Aorta (tissue), 5 donors: ENCODE data around the gene CABCOCO1. TPM values are rescaled to one million over a fixed set of nuclear protein-coding genes. Genes with fewer than 3 reads are reported as not detected.
A peak's percentile ranks its signal among the peaks of the same experiment; 100 is the strongest.

Source experiments
- ATAC-seq: fragments of 200-7000 bp; cut with Tn5 transposase; one replicate; pipeline ENCODE4 v1.9.1; 2022; ENCODE audit warnings: moderate library complexity; ENCODE audit not compliant: low FRiP score
- DNase-seq, 2 donors: peaks; one replicate each; pipeline ENCODE4 v3.0.0-alpha.2; 2020
- H3K27ac ChIP-seq, 2 donors: one replicate each; pipeline ENCODE4 v1.5.1; 2013; ENCODE audit warnings: low read length in 2 of 2, mild to moderate bottlenecking in 2 of 2, moderate library complexity in 2 of 2, control low read depth in 1 of 2, inconsistent platforms in 1 of 2, low read depth in 1 of 2
- H3K27me3 ChIP-seq, 2 donors: one replicate each; pipeline ENCODE4 v1.6.1; 2013; ENCODE audit warnings: control low read depth in 1 of 2, low read length in 1 of 2, mild to moderate bottlenecking in 1 of 2, moderate library complexity in 1 of 2; ENCODE audit not compliant: insufficient read depth in 2 of 2, control insufficient read depth in 1 of 2
- H3K36me3 ChIP-seq, 2 donors: one replicate each; pipeline ENCODE4 v1.6.1; 2013; ENCODE audit warnings: control low read depth in 1 of 2, low read length in 1 of 2, mild to moderate bottlenecking in 1 of 2; ENCODE audit not compliant: insufficient read depth in 2 of 2, control insufficient read depth in 1 of 2
- H3K4me1 ChIP-seq, 2 donors: one replicate each; pipeline ENCODE4 v1.6.1; 2013; ENCODE audit warnings: low read length in 2 of 2, control low read depth in 1 of 2, mild to moderate bottlenecking in 1 of 2, moderate library complexity in 1 of 2; ENCODE audit not compliant: insufficient read depth in 2 of 2, control insufficient read depth in 1 of 2
- H3K4me3 ChIP-seq, 2 donors: one replicate each; pipeline ENCODE4 v1.5.1; 2013; ENCODE audit warnings: low read length in 2 of 2, control low read depth in 1 of 2, mild to moderate bottlenecking in 1 of 2
- H3K9me3 ChIP-seq: one replicate; pipeline ENCODE4 v1.6.1; 2013; ENCODE audit warnings: mild to moderate bottlenecking, low read length; ENCODE audit not compliant: control insufficient read depth
- WGBS, 2 donors: extraction: QIAGEN DNeasy Blood & Tissue Kit; methylation state at CpG; one replicate each; pipeline ENCODE4 v1.1.7; 2013; 5-methylcytosine and 5-hydroxymethylcytosine counted together
- intact Hi-C, 2 donors: fragments of 100-400 bp; cut with DNase I; formaldehyde crosslinking; loops; one replicate each; pipeline versions ENCODE4 v1.14.2 to v1.15.0; 2022
- polyA plus RNA-seq, 2 donors: library from polyadenylated mRNA; stranded (reverse); fragments of 200-250 nt; gene quantifications; one replicate each; pipeline ENCODE4 v1.2.3, GENCODE V29; 2013
- total RNA-seq, 2 donors: library from RNA; stranded (reverse); fragmentation: NEBNext Ultra II Directional; extraction: Animal tissue kit (Norgen Biotek cat#: 25700); gene quantifications; one replicate each; pipeline ENCODE4 v1.2.1, GENCODE V29; 2021
- donor health status: healthy with polysubstance abuse.
- donor health status: Bipolar disorder and iron deficiency.
- donor health status: DM: no; HTN: no; CAD: no.
- donor health status: DM: no; HTN: no; CAD: no.
- donor health status: DM: yes; HTN: yes; CAD: no.

CABCOCO1 gene
- total and polyA plus RNA-seq, 4 donors: 0.26 to 11.1 (median 2.4) TPM; not detected in 1

DNA sequence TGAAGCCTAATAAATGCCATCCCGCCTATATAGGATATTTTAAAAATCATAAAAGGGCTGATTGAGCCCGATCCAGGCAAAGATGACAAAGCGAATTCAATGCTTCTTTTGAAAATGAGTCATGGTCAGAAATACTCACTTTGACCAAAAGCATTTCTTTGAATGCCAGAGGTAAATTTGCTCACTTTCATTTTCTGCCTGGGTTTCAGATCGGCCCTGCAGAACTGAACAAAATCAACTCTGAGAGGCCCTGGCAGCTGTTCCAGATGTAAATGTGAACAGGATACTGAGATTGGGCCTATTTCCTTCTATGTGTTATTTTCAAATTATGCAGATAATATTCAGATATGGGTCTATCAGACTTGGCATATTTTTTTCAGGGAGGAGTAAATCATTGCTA is 124.0 kb downstream of the CABCOCO1 start:
- intact Hi-C loops: loop anchor here in 1 of 2 donors (5.0 kb wide), 1 partner anchor 34 kb away; no protein-coding TSS in a partner anchor
- no peaks in the 10 kb centered on the region for H3K27me3 ChIP-seq
- H3K4me1 ChIP-seq: peaks cover 0 to 7% of the 10 kb centered on the region in 2 donors
- H3K9me3 ChIP-seq: no peaks in the 10 kb centered on the region
- H3K27ac ChIP-seq: peak overlapping the region; percentile 57 to 94
- no peak for DNase-seq
- no peak for ATAC-seq
- WGBS, 2 donors: 2 to 3% methylated on average over 4 of the region's 4 CpGs
- no peaks in the 10 kb centered on the region for H3K36me3 ChIP-seq
- H3K4me3 ChIP-seq: peak overlapping the region in 1 of 2 donors; percentile 64

- Histone ChIP-seq H3K9me3 (no peaks in the 10 kb centered on the region), H3K4me3 (no peak overlapping the region), H3K36me3 (no peaks in the 10 kb centered on the region), H3K27ac (peak overlapping the region; percentile 36 to 94), H3K27me3 (no peaks in the 10 kb centered on the region), H3K4me1 (peaks cover 3 to 7% of the 10 kb centered on the region in 2 donors)
- no peak for ATAC-seq
- no peak for DNase-seq
- WGBS, 2 donors: 8 to 24% methylated on average over 3 of the region's 3 CpGs
- intact Hi-C loops: loop anchor here in 1 of 2 donors (5.0 kb wide), 1 partner anchor 35 kb away; no protein-coding TSS in a partner anchor
These were observed 124.4 kb downstream of the CABCOCO1 start for GRCh38 chr10:61787170-61787569.

DNA sequence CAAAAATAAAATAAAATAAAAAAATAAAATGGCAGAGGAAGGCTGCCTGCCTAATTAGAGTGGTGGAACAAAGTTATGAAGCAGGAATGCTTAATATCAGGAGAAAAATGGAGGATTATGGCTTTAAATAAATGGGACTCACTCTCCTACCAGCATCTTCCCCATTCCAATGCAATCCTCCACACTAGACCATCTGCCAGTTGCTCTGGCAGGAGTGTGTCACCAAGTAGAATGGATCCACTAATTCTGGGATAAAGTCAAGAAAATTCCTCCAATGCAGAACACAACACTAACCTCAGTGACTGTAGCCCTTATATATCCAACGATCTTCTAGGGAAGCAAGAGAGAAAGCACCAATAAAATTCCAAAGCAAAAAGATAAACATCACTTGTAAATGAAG is 126.3 kb downstream of the CABCOCO1 start:
- DNase-seq: no peak
- no peaks in the 10 kb centered on the region for H3K36me3 ChIP-seq
- intact Hi-C loops: loop anchor here in 1 of 2 donors (5.0 kb wide), 1 partner anchor 37 kb away; no protein-coding TSS in a partner anchor
- H3K4me1 ChIP-seq: peaks cover 4 to 7% of the 10 kb centered on the region in 2 donors
- no peaks in the 10 kb centered on the region for H3K9me3 ChIP-seq
- WGBS, 2 donors: 80 to 89% methylated on average over 1 of the region's 1 CpG
- ATAC-seq: no peak
- H3K4me3 ChIP-seq: no peak overlapping the region
- no peak overlapping the region for H3K27ac ChIP-seq
- H3K27me3 ChIP-seq: no peaks in the 10 kb centered on the region

DNA sequence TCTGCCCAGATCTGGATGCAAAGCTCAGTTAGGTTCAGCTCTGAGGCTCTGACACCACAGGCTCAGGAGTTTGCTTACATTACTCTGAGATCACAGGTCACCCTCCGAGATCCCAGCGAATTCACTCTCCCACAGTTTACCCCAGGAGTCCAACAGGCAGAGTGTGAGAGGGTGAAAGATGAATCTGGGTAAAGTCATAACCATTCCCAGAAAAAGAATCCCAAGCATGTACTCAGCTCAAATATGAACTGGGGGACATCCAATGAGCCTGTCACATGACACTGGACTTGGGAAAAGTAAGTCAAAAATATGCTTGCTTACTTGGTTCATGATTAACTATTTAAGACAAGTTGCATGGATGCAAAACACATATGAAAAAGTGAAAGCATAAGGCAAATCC is 128.5 kb downstream of the CABCOCO1 start:
- Histone ChIP-seq H3K4me1 (peaks cover 4% of the 10 kb centered on the region in 2 donors), H3K9me3 (no peaks in the 10 kb centered on the region), H3K27me3 (no peaks in the 10 kb centered on the region), H3K4me3 (no peak overlapping the region), H3K27ac (peak overlapping the region in 1 of 2 donors; percentile 5), H3K36me3 (no peaks in the 10 kb centered on the region)
- no peak for DNase-seq
- intact Hi-C loops: loop anchor here (5.0 kb wide), 3 partner anchors 39 to 46 kb away; no protein-coding TSS in a partner anchor
- 2 to 19% methylated on average over 2 of the region's 2 CpGs for WGBS, 2 donors
- peak; percentile 46 for ATAC-seq

DNA sequence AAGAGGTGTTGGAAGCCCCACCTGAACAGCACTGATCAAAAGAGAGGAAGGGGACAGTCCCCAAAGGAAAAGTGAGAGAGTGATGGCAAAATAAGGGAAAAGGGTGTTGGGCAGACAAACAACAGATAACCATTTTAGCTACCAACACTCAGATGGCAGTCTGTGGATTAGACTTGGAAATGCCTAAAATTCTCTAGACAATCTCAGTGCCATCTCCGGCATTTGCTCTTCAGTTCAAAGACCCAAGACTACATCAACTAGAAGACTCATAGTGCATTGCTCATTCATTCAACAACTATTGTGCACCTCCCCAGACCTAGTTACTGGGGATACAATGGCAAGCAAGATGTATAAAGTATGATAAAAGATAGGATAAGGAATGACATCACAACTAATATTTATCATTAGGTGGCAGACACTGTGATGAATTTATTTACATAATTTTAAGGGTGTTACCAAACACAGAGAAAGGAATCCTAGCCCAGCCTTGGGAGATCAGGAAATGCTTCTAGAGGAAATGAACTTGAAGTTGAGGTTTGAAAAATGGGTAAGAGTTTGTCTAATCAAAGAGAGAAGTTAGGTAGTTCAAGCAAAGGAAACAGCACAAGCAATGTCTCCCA is 129.5 kb downstream of the CABCOCO1 start:
- 99 to 100% methylated on average over 1 of the region's 1 CpG for WGBS, 2 donors
- Histone ChIP-seq H3K27me3 (no peaks in the 10 kb centered on the region), H3K36me3 (no peaks in the 10 kb centered on the region), H3K4me1 (peaks cover 0 to 4% of the 10 kb centered on the region in 2 donors), H3K9me3 (no peaks in the 10 kb centered on the region), H3K27ac (no peak overlapping the region), H3K4me3 (no peak overlapping the region)
- ATAC-seq: no peak
- intact Hi-C loops: loop anchor here (5.0 kb wide), 3 partner anchors 40 to 45 kb away; no protein-coding TSS in a partner anchor
- DNase-seq: no peak

DNA sequence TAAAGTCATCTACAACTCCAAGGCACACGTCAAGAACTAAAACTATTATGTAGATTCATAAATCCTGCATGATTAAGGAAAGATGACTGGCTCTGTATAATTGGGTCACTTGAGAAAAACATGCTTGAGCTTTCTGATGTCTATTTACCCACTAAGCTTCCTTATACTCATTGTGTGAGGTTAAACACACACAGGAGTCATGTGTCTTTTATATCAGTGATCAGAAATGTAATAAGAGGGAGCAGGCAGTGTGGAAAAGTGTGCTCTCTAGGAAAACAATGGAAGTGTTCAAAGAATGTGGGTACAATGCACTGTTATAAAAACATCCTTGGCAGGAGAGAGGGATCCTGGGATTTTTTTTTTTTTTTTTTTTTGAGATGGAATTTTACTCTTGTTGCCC is 130.2 kb downstream of the CABCOCO1 start:
- intact Hi-C loops: loop anchor here (5.0 kb wide), 3 partner anchors 39 to 44 kb away; no protein-coding TSS in a partner anchor
- 79 to 82% methylated on average over 1 of the region's 1 CpG for WGBS, 2 donors
- Histone ChIP-seq H3K27ac (no peak overlapping the region), H3K4me1 (peaks cover 0 to 4% of the 10 kb centered on the region in 2 donors), H3K27me3 (no peaks in the 10 kb centered on the region), H3K4me3 (no peak overlapping the region), H3K9me3 (no peaks in the 10 kb centered on the region), H3K36me3 (no peaks in the 10 kb centered on the region)
- DNase-seq (no peak), ATAC-seq (no peak)

DNA sequence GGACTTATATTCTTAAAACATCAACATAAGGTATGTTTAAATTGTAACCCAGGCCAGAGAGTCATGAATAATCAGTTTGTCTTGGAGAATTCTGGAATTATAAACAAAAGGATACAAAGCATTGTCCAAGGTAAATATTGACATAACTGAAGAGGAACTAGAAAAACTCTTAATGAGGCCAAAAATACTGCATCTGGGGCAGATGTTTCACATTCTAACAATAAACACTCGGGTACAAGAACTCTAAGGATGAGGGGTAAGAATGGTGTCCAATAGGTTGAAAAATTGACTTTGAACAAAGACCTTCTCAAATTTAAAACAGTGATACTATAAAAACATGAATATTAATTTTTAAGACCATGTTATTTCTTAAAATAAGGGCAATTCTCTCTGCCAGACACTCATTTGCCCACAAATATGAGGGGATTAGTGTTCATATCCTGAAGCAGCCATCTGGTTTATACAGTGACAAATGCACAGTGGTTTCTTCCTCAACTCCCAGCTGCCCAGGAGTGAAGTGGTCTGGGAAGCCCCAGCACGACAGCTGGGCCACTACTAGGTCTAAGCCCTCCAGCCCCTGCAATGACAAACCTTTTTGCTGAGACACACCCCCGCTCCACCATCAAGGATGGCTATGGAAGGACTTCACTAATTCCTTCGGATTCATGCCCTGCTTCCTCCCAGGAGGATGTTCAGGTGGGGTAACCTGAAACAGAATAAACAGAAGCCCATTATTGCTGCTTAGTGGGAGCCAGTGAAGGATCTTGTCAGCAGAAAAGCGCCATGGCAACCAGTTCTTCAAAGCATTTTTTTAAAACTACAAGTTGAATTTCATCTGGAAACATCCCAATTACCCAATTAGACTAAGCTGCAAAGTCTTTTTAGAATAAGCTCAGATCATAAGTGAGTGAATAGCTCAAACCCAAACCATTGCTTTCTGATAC is 131.3 kb downstream of the CABCOCO1 start:
- ATAC-seq (no peak), DNase-seq (no peak)
- WGBS, 2 donors: 68 to 69% methylated on average over 5 of the region's 5 CpGs
- Histone ChIP-seq H3K4me1 (peaks cover 0 to 4% of the 10 kb centered on the region in 2 donors), H3K9me3 (no peaks in the 10 kb centered on the region), H3K36me3 (no peaks in the 10 kb centered on the region), H3K27me3 (no peaks in the 10 kb centered on the region), H3K4me3 (no peak overlapping the region), H3K27ac (no peak overlapping the region)
- intact Hi-C loops: loop anchor here (5.0 kb wide), 3 partner anchors 38 to 43 kb away; no protein-coding TSS in a partner anchor

GRCh38 chr10:61795147-61795546 is 132.4 kb downstream of the CABCOCO1 start:
- intact Hi-C loops: no loop called here
- Histone ChIP-seq H3K4me1 (peaks cover 0 to 4% of the 10 kb centered on the region in 2 donors), H3K27me3 (no peaks in the 10 kb centered on the region), H3K36me3 (no peaks in the 10 kb centered on the region), H3K9me3 (no peaks in the 10 kb centered on the region), H3K27ac (no peak overlapping the region), H3K4me3 (no peak overlapping the region)
- DNase-seq: no peak
- no peak for ATAC-seq
- 88 to 89% methylated on average over 2 of the region's 2 CpGs for WGBS, 2 donors
